ENCODE data around the gene TPGS1.
"Not testable (repeated sequence)": the region's sequence is repeated elsewhere in the genome, so short reads cannot be mapped to it uniquely, and the experiment has no call there.

TPGS1 gene

DNA sequence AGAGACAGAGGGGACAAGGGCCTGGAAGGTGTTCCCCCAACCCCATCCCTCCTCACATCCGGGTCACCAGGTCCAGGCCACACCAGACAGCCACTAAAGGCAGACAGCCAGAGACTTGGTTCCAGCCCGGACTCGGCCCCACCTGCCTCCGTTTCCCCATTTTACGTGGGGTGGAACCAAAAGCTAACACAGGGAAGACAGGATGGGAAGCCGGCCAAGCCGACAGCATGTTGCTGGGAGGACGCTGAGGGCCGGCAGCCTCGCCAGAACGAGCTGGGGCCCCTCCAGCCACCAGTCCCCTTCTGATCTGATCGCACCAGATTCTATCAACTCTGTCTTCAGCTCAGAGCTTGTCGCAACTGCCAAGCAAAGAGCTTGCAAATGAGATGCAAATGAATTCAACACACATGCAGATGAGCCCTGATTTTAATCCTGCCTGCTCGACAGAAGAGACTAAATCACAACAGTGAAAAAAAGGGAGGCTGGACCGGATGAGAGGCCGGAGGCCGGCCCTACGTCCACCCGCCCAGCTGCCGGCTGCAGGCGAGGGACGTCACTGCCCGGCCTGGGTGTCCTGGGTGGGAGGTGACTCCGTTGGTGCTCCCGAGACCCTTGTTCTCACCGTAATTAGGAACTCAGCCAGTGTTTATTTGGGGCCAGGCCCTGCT lies 28.9 kb upstream of the TPGS1 start:
- no peak for DNase-seq

GRCh38 chr19:478976-479375 lies 28.3 kb upstream of the TPGS1 start:
- no peak for DNase-seq

DNA sequence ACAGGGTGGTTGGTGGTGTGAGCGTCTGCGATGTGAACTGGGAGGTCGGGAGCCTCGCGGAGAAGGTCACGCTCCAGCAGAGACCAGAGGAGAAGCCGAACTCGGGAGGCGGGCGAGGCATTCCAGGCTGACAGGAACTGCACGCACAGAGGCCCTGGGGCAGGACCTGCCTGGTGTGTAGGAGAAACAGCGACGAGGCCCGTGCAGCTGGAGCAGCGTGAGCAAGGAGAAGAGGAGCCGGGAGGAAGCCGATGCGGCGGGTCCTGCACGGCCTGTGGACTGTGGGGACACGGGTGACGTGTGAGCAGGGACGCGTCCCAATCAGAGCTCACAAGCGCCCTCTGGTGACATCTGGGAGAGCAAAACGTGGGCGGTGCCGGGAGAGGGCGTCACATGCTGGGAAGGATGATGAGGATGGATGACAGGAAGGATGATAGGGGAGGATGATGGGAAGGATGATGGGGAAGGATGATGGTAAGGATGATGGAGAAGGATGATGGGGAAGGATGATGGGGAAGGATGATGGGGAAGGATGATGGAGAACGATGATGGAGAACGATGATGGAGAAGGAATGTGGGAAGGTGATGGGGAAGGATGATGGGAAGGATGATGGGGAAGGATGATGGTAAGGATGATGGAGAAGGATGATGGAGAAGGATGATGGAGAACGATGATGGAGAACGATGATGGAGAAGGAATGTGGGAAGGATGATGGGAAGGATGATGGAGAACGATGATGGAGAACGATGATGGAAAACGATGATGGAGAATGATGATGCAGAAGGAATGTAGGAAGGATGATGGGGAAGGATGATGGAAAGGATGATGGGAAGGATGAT lies 27.1 kb upstream of the TPGS1 start:
- no peak for DNase-seq

GRCh38 chr19:481100-481499 lies 26.2 kb upstream of the TPGS1 start:
- DNase-seq = not testable (repeated sequence)

- no peak for DNase-seq
Observed at GRCh38 chr19:482186-483041, 24.9 kb upstream of the TPGS1 start.

GRCh38 chr19:483332-484072 lies 23.8 kb upstream of the TPGS1 start:
- DNase-seq = no peak

DNA sequence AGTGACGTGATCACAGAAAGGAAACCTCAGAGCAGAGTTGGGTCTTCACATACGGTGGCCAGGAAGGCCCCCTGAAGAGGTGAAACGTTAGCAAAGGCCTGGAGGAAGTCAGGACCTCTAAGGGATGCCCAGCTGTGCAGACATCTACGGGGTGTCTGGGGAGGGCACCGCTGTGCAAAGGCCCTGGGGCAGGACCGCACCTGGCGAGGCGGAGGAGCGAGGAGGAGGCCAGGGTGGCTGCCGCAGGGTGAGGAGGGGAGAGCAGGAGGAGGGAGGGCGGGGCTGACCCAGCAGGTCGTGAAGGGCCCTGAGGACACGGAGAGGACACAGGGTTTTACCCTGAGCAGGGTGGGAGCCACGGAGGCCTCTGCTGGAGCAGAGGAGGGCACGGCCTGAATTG lies 22.8 kb upstream of the TPGS1 start:
- no peak for DNase-seq

DNA sequence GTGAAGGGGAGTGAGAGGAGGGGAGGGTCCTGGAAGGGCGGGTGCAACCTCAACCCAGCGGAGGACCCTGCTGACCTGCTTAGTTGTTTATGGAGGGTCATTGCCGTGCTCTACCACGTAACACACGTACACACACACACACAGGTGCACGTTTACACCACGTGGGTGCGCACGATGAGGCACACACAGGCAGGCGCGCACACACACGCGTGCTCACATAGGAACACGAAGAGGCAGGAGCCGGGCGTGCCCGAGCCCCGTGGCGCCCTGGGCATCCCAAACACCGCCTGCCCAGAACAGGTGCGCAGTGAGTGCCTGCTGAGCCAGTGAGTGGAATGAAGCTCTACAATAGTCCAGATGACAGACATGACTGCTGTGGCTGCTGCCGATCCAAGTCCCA lies 22.2 kb upstream of the TPGS1 start:
- DNase-seq = no peak

DNA sequence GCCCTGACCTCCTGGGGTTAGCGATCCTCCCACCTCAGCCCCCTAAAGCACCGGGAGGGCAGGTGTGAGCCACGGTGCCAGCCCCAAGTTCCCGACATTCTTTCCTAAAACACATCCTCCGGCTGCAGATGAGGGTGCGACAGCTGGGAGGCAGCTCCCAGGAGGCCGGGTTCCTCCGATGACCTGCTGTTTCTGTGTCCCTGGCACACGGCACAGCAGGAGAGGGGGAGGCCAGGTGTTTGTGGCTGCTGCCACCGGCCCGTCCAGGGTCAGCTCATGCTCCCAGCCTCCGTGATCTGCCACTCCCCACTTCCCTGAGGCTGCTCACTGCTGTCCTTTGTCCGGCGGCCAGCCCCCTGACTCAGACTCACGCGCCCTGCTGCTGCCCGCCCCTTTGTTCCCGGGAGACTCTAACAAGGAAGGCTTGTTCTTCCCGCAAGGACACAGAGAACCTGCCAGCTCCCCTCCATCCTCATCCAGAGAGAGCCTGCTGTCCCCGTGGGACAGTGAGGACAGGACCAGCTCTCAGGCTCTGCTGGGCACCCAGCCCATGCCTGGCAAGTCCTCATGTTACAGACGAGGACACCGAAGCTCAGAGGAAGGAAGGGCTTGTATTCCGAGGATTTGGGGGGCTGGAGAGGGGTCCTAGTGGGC lies 21.6 kb upstream of the TPGS1 start:
- DNase-seq = no peak

GRCh38 chr19:488505-489417 lies 18.5 kb upstream of the TPGS1 start:
- peak; percentile 93 for DNase-seq

GRCh38 chr19:489418-490196 lies 17.7 kb upstream of the TPGS1 start:
- no peak for DNase-seq

DNA sequence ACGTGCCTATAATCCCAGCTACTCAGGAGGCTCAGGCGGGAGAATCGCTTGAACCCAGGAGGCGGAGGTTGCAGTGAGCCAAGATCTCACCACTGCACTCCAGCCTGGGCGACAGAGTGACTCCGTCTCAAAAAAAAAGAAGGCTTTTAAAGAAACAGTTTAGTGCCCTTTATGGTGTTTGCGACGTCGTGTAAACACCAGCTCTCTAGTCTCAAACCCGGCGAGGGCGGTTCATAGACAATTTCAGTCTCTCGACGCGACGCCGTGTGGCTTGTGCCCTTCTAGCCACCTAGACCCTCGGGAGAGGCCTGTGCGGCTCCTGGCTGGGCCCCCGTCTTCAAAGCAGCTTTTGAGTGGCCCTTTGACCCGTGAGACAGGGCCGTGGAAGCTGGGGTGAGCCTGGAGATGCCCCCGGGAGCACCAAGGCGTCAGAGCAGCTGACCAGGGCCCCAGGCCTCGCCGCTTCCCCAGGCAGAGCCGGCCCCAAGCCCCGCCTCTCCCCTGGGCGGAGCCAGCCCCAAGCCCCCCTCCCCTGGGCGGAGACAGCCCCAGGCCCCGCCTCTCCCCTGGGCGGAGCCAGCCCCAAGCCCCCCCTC lies 16.1 kb upstream of the TPGS1 start:
- no peak for DNase-seq

DNA sequence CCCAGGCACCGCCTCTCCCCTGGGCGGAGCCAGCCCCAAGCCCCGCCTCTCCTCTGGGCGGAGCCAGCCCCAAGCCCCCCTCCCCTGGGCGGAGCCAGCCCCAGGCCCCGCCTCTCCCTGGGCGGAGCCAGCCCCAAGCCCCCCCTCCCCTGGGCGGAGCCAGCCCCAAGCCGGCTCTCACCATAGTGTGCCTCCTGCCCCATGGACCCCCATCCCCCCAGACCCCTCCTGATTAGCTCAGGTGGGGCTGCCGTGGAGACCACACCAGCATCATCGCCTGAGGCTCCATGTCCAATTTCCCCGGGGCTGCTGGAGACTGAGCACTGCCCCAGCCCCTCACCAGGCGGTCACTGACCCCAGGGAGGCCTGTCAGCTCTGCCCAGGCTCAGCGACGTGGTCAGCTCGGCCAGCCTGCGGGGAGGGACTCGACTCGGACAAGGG lies 15.2 kb upstream of the TPGS1 start:
- DNase-seq = peak; percentile 24

GRCh38 chr19:493391-494170 lies 13.7 kb upstream of the TPGS1 start:
- DNase-seq = no peak

- DNase-seq = no peak
Observed at GRCh38 chr19:494171-495080, 12.9 kb upstream of the TPGS1 start.

DNA sequence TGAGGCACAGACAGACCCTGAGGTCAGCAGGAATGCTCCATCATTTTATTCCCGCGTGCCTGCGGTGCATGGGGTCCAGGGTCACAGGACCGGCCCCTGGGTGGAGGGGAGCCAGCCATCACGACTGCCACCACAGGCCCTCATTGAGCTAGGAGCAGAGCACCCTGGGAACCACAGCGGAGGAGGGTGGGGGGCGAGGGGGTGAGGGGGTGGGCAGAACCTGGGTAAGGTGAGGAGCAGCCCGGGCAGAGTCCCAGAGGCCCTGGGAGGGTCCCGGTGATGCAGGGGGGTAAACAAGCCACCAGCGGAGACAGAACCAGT lies 12.3 kb upstream of the TPGS1 start:
- DNase-seq = no peak

GRCh38 chr19:495402-496111 lies 11.7 kb upstream of the TPGS1 start:
- peak; percentile 56 for DNase-seq
